A549 (cell line): ENCODE data around the gene TBC1D2B. TPM values are rescaled to one million over a fixed set of nuclear protein-coding genes. Genes with fewer than 3 reads are reported as not detected.

Experiments used
- ATAC-seq, 2 experiments: fragments of 200-7000 bp in 1 of 2; fragments of >200 bp in 1 of 2; cut with Nextera tagmentation in 1 of 2; cut with Tn5 transposase in 1 of 2; 3 replicates each; pipeline versions ENCODE4 v1.8.0 to v1.9.1; 2018 to 2020; ENCODE audit warnings: mild to moderate bottlenecking in 1 of 2, moderate library complexity in 1 of 2
- CTCF ChIA-PET: fragments of 300-600 bp; sonication (Branson Sonifier 250); formaldehyde crosslinking; extraction: SDS; loops from one replicate; lab custom pipeline; 2021; ENCODE audit warnings: antibody characterized with exemption, inconsistent platforms; lab: Yijun Ruan, JAX
- POLR2A ChIA-PET: fragments of 350-600 bp; formaldehyde crosslinking; extraction: SDS; loops from one replicate; lab custom pipeline; 2021; ENCODE audit warnings: antibody characterized with exemption, inconsistent platforms; lab: Yijun Ruan, JAX
- DNase-seq, 2 experiments: peaks; one replicate each; pipeline versions ENCODE4 v3.0.0 to v3.0.0-alpha.2; 2011 to 2016; ENCODE audit warnings: low read depth in 1 of 2, low spot score in 1 of 2
- FAIRE-seq: peaks from 2 replicates; lab custom pipeline; 2011; peaks lifted over from hg19 to GRCh38; lab: Jason Lieb, UNC
- H3K27ac ChIP-seq, 2 experiments: fragments of >200 bp; sonication (Bioruptor Twin); formaldehyde crosslinking; 3 replicates each; pipeline ENCODE4 v1.5.1; 2016 to 2017
- H3K4me1 ChIP-seq: fragments of >200 bp; sonication (Bioruptor Twin); formaldehyde crosslinking; 3 replicates; pipeline ENCODE4 v1.6.1; 2016
- H3K4me2 ChIP-seq: fragments of >200 bp; sonication (Bioruptor Twin); formaldehyde crosslinking; 3 replicates; pipeline ENCODE4 v1.6.1; 2016
- H3K4me3 ChIP-seq: fragments of >200 bp; sonication (Bioruptor Twin); formaldehyde crosslinking; 3 replicates; pipeline ENCODE4 v1.5.1; 2016
- H3K9me3 ChIP-seq: fragments of >200 bp; sonication (Bioruptor Twin); formaldehyde crosslinking; 3 replicates; pipeline ENCODE4 v1.6.1; 2016
- BHLHE40 ChIP-seq: IDR thresholded peaks from 2 replicates; pipeline ENCODE4 v1.6.1; 2012; ENCODE audit warnings: low read depth, low read length, inconsistent platforms
- CEBPB ChIP-seq, 2 experiments: fragments of >200 bp in 1 of 2; sonication (Bioruptor Twin) in 1 of 2; formaldehyde crosslinking in 1 of 2; IDR thresholded peaks; 2 replicates each; pipeline ENCODE4 v1.6.1; 2012 to 2016
- CHD2 ChIP-seq: fragments of 150-350 bp; IDR thresholded peaks from 2 replicates; pipeline ENCODE4 v1.6.1; 2014; ENCODE audit warnings: low read length; ENCODE audit not compliant: partially characterized antibody
- EHF ChIP-seq: fragments of 250-450 bp; sonication (Bioruptor Pico); IDR thresholded peaks from 2 replicates; pipeline ENCODE4 v1.5.0; 2020; ENCODE audit warnings: mild to moderate bottlenecking
- EP300 ChIP-seq, 2 experiments: fragments of >200 bp; sonication (Bioruptor Twin); formaldehyde crosslinking; IDR thresholded peaks; 2 replicates in 1 of 2; 3 replicates in 1 of 2; pipeline ENCODE4 v1.6.1; 2016 to 2017
- FOXS1 ChIP-seq: fragments of 250-450 bp; sonication (Bioruptor Pico); IDR thresholded peaks from 2 replicates; pipeline ENCODE4 v1.5.0; 2020; ENCODE audit warnings: mild to moderate bottlenecking, moderate library complexity
- GATA3 ChIP-seq: IDR thresholded peaks from 2 replicates; pipeline ENCODE4 v1.6.1; 2012; ENCODE audit warnings: borderline replicate concordance
- JUN ChIP-seq, 2 experiments: fragments of >200 bp; sonication (Bioruptor Twin); formaldehyde crosslinking; IDR thresholded peaks; 2 replicates in 1 of 2; 3 replicates in 1 of 2; pipeline ENCODE4 v1.6.1; 2016 to 2017
- MAX ChIP-seq: IDR thresholded peaks from 2 replicates; pipeline ENCODE4 v1.6.1; 2012
- MYC ChIP-seq: IDR thresholded peaks from 2 replicates; pipeline ENCODE4 v1.6.1; 2012; ENCODE audit warnings: mild to moderate bottlenecking, inconsistent platforms, low read length, improper control_type of control experiment, borderline replicate concordance
- NPAS2 ChIP-seq: fragments of 250-450 bp; sonication (Bioruptor Pico); IDR thresholded peaks from 2 replicates; pipeline ENCODE4 v1.8.0; 2022; ENCODE audit warnings: mild to moderate bottlenecking, moderate library complexity, borderline replicate concordance
- PHF8 ChIP-seq: fragments of 200-600 bp; sonication (generic); IDR thresholded peaks from 2 replicates; pipeline ENCODE4 v1.6.1; 2016; ENCODE audit warnings: low read depth, mild to moderate bottlenecking, antibody characterized with exemption, moderate library complexity, borderline replicate concordance
- POLR2AphosphoS2 ChIP-seq: conservative IDR thresholded peaks from 2 replicates; pipeline ENCODE4 v1.6.1; 2012; ENCODE audit warnings: low read length, improper control_type of control experiment, inconsistent platforms
- RARB ChIP-seq: fragments of 250-450 bp; sonication (Bioruptor Pico); IDR thresholded peaks from 2 replicates; pipeline ENCODE4 v1.8.0; 2021; ENCODE audit warnings: mild to moderate bottlenecking, moderate library complexity
- RFX5 ChIP-seq: fragments of 450-650 bp; IDR thresholded peaks from 2 replicates; pipeline ENCODE4 v1.7.1; 2014; ENCODE audit warnings: antibody characterized with exemption, mild to moderate bottlenecking, moderate library complexity
- SMC3 ChIP-seq: fragments of >200 bp; sonication (Bioruptor Twin); formaldehyde crosslinking; IDR thresholded peaks from 3 replicates; pipeline ENCODE4 v1.6.1; 2018; ENCODE audit warnings: inconsistent platforms
- TFCP2L1 ChIP-seq: fragments of 250-450 bp; sonication (Bioruptor Pico); IDR thresholded peaks from 2 replicates; pipeline ENCODE4 v1.5.0; 2021; ENCODE audit warnings: mild to moderate bottlenecking
- WGBS: methylation state at CpG from one replicate; pipeline ENCODE4 v1.1.6; 2017; ENCODE audit errors: missing lambda C conversion rate; 5-methylcytosine and 5-hydroxymethylcytosine counted together
- polyA plus RNA-seq, 4 experiments: library from polyadenylated mRNA; depleted of rRNA in 3 of 4; stranded (reverse); fragments of >200 nt; fragmentation: RNase III in 1 of 4; extraction: RNeasy Plus Mini Kit Qiagen cat#74134 plus additional on column Dnase treatment in 1 of 4; gene quantifications; 2 replicates in 3 of 4; 3 replicates in 1 of 4; pipeline ENCODE4 v1.2.3, GENCODE V29; 2011 to 2017
- TF ChIP-seq, protein P1 (sequence below): IDR thresholded peaks from 2 replicates; pipeline ENCODE4 v1.6.1; 2012
- TF ChIP-seq, protein P2 (sequence below): IDR thresholded peaks from 2 replicates; pipeline ENCODE4 v1.6.1; 2012; ENCODE audit warnings: low read depth, borderline replicate concordance

Gene TBC1D2B
- polyA plus RNA-seq, 2 of the 4 experiments (the other 2 are of a cell fraction) = 13.6 to 13.9 TPM

DNA sequence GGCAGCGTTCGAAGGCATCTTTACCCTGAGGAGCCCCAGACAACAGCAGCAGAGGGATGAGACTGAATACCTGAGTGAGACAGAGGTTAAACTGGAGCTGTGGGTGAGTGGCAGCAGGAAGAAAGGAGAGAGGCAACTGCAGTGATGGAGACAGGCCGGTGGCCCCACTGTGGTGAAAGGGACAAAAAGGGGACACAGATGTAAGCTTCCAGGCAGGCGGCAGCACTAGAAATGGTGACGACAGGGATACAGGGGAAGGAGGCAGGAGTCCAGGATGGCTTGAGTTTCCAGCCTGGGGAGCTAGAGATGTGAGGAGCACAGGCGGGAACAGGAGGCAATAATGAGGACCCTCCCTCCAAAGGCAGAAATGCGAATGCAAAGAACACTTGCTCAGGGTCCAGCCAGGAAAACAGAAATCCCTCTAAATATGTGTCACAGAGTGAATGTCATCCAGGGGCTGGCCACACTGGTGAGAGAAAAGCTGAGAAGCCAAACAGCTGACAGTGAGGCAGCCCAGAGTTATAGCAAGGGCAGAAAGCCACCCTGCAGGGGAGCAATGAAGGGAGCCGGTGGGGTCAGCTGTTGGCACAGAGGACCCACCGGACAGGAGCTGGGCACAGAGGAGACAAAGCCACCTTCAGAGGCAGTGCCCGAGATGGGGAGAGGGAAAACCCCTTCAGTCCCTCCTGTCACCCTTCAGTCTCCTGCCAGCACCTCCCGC is 70.1 kb downstream of the TBC1D2B start:
- Histone ChIP-seq H3K4me1 (peaks cover 19% of the 10 kb centered on the region), H3K27ac (peak overlapping the region in 1 of 2 experiments; percentile 38; a peak in 1 of 6 replicates), H3K9me3 (no peaks in the 10 kb centered on the region), H3K4me3 (no peak overlapping the region), H3K4me2 (no peak overlapping the region)
- FAIRE-seq = no peak
- DNase-seq = no peak
- TF ChIP-seq, protein P1, sequence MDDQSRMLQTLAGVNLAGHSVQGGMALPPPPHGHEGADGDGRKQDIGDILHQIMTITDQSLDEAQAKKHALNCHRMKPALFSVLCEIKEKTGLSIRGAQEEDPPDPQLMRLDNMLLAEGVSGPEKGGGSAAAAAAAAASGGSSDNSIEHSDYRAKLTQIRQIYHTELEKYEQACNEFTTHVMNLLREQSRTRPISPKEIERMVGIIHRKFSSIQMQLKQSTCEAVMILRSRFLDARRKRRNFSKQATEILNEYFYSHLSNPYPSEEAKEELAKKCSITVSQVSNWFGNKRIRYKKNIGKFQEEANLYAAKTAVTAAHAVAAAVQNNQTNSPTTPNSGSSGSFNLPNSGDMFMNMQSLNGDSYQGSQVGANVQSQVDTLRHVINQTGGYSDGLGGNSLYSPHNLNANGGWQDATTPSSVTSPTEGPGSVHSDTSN = no peak
- no peak for TF ChIP-seq SMC3
- no peak for TF ChIP-seq JUN (IDR thresholded peaks at IDR 0.05)
- TF ChIP-seq, protein P2, sequence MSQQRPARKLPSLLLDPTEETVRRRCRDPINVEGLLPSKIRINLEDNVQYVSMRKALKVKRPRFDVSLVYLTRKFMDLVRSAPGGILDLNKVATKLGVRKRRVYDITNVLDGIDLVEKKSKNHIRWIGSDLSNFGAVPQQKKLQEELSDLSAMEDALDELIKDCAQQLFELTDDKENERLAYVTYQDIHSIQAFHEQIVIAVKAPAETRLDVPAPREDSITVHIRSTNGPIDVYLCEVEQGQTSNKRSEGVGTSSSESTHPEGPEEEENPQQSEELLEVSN = no peak
- TF ChIP-seq RFX5 = no peak
- ChIA-PET CTCF (interaction anchor here (0.7 to 19.7 kb wide), 13 partner anchors 8 to 233 kb away, joined by 3 to 239 read pairs (median 5); no protein-coding TSS in a partner anchor), POLR2A (no interaction called here)
- 86% methylated on average over 11 of the region's 11 CpGs for WGBS
- ATAC-seq = no peak

DNA sequence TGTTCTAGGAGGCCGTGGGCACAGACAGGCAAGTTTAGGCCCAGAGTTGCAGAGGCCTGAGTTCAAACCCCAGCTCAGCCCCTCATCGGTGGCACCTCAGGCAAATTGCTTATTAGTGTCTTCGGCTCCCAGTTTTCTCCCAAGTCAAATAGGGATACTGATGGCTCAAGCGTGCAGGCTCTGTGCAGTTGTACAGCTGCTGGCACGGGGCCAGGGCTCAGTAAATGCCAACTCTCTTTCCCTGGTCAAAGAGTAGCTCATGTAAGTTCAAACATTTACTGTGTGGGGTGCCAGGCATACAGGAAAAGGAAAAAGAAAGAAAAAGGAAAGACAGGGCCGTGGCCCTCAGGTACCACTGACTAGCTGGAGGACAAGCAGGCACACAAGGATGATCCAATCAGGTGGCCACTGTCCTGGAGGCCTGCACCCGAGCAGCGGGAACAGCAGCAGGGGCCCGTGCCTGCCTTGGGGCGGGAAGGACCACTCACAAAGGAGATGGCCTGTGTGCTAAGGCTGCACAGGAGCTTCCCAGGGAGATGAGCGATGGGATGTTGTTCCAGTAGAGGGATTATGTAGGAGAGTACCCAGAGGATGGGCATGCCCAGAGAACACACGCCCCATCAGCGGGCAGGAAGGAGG is 70.8 kb downstream of the TBC1D2B start:
- POLR2A ChIA-PET = no interaction called here
- FAIRE-seq (no peak), DNase-seq (no peak), ATAC-seq (no peak)
- WGBS = 85% methylated on average over 13 of the region's 13 CpGs
- Histone ChIP-seq H3K9me3 (no peaks in the 10 kb centered on the region), H3K4me3 (no peak overlapping the region), H3K27ac (no peak overlapping the region), H3K4me1 (peaks cover 13% of the 10 kb centered on the region; the same call in 2 of the 3 replicates), H3K4me2 (no peak overlapping the region)
- CTCF ChIA-PET = interaction anchor here (0.9 to 19.7 kb wide), 14 partner anchors 8 to 234 kb away, joined by 3 to 239 read pairs (median 6); no protein-coding TSS in a partner anchor
- TF ChIP-seq JUN (IDR thresholded peaks at IDR 0.05) (no peak), POLR2AphosphoS2 (no peak), PHF8 (no peak), EHF (CRISPR knock-in tag) (no peak), TFCP2L1 (CRISPR knock-in tag) (no peak), BHLHE40 (no peak), MYC (no peak), MAX (no peak)

- Histone ChIP-seq H3K4me1 (peaks cover 13% of the 10 kb centered on the region; the same call in 2 of the 3 replicates), H3K9me3 (no peaks in the 10 kb centered on the region), H3K4me3 (no peak overlapping the region), H3K4me2 (no peak overlapping the region), H3K27ac (no peak overlapping the region)
- WGBS = 79% methylated on average over 10 of the region's 10 CpGs
- TF ChIP-seq EP300 (IDR thresholded peaks at IDR 0.05) = no peak
- TF ChIP-seq CHD2 = no peak
- no peak for TF ChIP-seq RARB
- no peak for TF ChIP-seq TFCP2L1 (CRISPR knock-in tag)
- TF ChIP-seq GATA3 = no peak
- TF ChIP-seq CEBPB (IDR thresholded peaks at IDR 0.05) = peak in 1 of 2 experiments; percentile 53; a peak in 1 of 4 replicates
- no peak for TF ChIP-seq NPAS2 (CRISPR knock-in tag)
- TF ChIP-seq FOXS1 = no peak
- no peak for FAIRE-seq
- ChIA-PET POLR2A (interaction anchor here (1.0 kb wide), 1 partner anchor 295 kb away, joined by 3 read pairs; the partner anchor contains the start of gene SKIC8), CTCF (interaction anchor here (0.6 to 19.7 kb wide), 7 partner anchors 38 to 844 kb away, joined by 3 to 239 read pairs (median 18); no protein-coding TSS in a partner anchor)
- peak in 1 of 2 experiments; percentile 51 for DNase-seq
- peak in 1 of 2 experiments; percentile 23; a peak in 2 of 6 replicates for ATAC-seq
Observed at GRCh38 chr15:78004919-78005634, 72.4 kb downstream of the TBC1D2B start.
